RWPE2 (cell line): ENCODE measurements around the gene MAP3K20.
"Not testable (repeated sequence)": the region's sequence is repeated elsewhere in the genome, so short reads cannot be mapped to it uniquely, and the experiment has no call there.

ENCODE experiments used
- ATAC-seq: fragments of 200-7000 bp; cut with Tn5 transposase; 3 replicates; pipeline ENCODE4 v1.9.1; 2021; ENCODE audit warnings: low read depth
- DNase-seq: peaks from one replicate; pipeline ENCODE4 v3.0.0-alpha.2; 2020; ENCODE audit warnings: low spot score
- H3K27ac ChIP-seq: fragments of 450-650 bp; 2 replicates; pipeline ENCODE4 v1.5.1; 2017; ENCODE audit warnings: mild to moderate bottlenecking; ENCODE audit not compliant: poor library complexity, severe bottlenecking
- H3K27me3 ChIP-seq: fragments of 250-450 bp; sonication (Bioruptor Pico); 2 replicates; pipeline ENCODE4 v1.5.1; 2021; ENCODE audit warnings: mild to moderate bottlenecking, moderate library complexity; ENCODE audit not compliant: insufficient read depth, poor library complexity, severe bottlenecking
- H3K36me3 ChIP-seq: fragments of 250-450 bp; sonication (Bioruptor Pico); 2 replicates; pipeline ENCODE4 v1.5.1; 2020; ENCODE audit warnings: low read depth, mild to moderate bottlenecking, moderate library complexity
- H3K4me1 ChIP-seq: fragments of 250-450 bp; sonication (Bioruptor Pico); 2 replicates; pipeline ENCODE4 v1.5.1; 2021; ENCODE audit warnings: mild to moderate bottlenecking, moderate library complexity; ENCODE audit not compliant: insufficient read depth, poor library complexity, severe bottlenecking
- H3K4me3 ChIP-seq: fragments of 250-450 bp; sonication (Bioruptor Pico); 2 replicates; pipeline ENCODE4 v1.5.1; 2021; ENCODE audit warnings: mild to moderate bottlenecking, moderate library complexity; ENCODE audit not compliant: severe bottlenecking
- H3K9me3 ChIP-seq: fragments of 250-450 bp; sonication (Bioruptor Pico); 2 replicates; pipeline ENCODE4 v1.5.1; 2021; ENCODE audit warnings: mild to moderate bottlenecking, moderate library complexity; ENCODE audit not compliant: severe bottlenecking
- CTCF ChIP-seq: fragments of 450-650 bp; IDR thresholded peaks from one replicate; pipeline ENCODE4 v1.5.1; 2017; ENCODE audit warnings: mild to moderate bottlenecking, moderate library complexity; ENCODE audit not compliant: poor library complexity, severe bottlenecking

MAP3K20 gene

GRCh38 chr2:173291412-173291811 lies 215.8 kb downstream of the MAP3K20 start:
- no peak overlapping the region for H3K4me3 ChIP-seq
- H3K27ac ChIP-seq, result no peak overlapping the region
- no peaks in the 10 kb centered on the region for H3K4me1 ChIP-seq
- DNase-seq, result no peak
- no peaks in the 10 kb centered on the region for H3K9me3 ChIP-seq
- no peak for ATAC-seq
- H3K36me3 ChIP-seq, result no peaks in the 10 kb centered on the region
- no peak for TF ChIP-seq CTCF
- H3K27me3 ChIP-seq, result no peaks in the 10 kb centered on the region

- ATAC-seq (no peak), DNase-seq (no peak)
- Histone ChIP-seq H3K4me1 (no peaks in the 10 kb centered on the region), H3K9me3 (peaks cover 2% of the 10 kb centered on the region), H3K27ac (no peak overlapping the region), H3K4me3 (no peak overlapping the region), H3K36me3 (no peaks in the 10 kb centered on the region), H3K27me3 (no peaks in the 10 kb centered on the region)
- TF ChIP-seq CTCF, result no peak
Measured at GRCh38 chr2:173296235-173296634, 220.6 kb downstream of the MAP3K20 start.

- no peak for ATAC-seq
- H3K4me1 ChIP-seq, result no peaks in the 10 kb centered on the region
- H3K9me3 ChIP-seq, result peaks cover 2% of the 10 kb centered on the region
- no peaks in the 10 kb centered on the region for H3K27me3 ChIP-seq
- H3K27ac ChIP-seq, result no peak overlapping the region
- no peak for TF ChIP-seq CTCF
- H3K36me3 ChIP-seq, result no peaks in the 10 kb centered on the region
- H3K4me3 ChIP-seq, result no peak overlapping the region
- no peak for DNase-seq
Measured at GRCh38 chr2:173298536-173299097, 223.0 kb downstream of the MAP3K20 start.

- Histone ChIP-seq H3K27ac (no peak overlapping the region), H3K4me1 (no peaks in the 10 kb centered on the region), H3K36me3 (no peaks in the 10 kb centered on the region), H3K27me3 (no peaks in the 10 kb centered on the region), H3K9me3 (peaks cover 2% of the 10 kb centered on the region), H3K4me3 (no peak overlapping the region)
- DNase-seq, result no peak
- ATAC-seq, result no peak
- TF ChIP-seq CTCF, result no peak
Measured at GRCh38 chr2:173299764-173300163, 224.1 kb downstream of the MAP3K20 start.

- no peak overlapping the region for H3K4me3 ChIP-seq
- DNase-seq, result no peak
- TF ChIP-seq CTCF, result no peak
- no peak overlapping the region for H3K27ac ChIP-seq
- ATAC-seq, result no peak
- H3K4me1 ChIP-seq, result no peaks in the 10 kb centered on the region
- H3K9me3 ChIP-seq, result peaks cover 2% of the 10 kb centered on the region
- no peaks in the 10 kb centered on the region for H3K27me3 ChIP-seq
- no peaks in the 10 kb centered on the region for H3K36me3 ChIP-seq
Measured at GRCh38 chr2:173300458-173300857, 224.8 kb downstream of the MAP3K20 start.

GRCh38 chr2:173301549-173301948 lies 225.9 kb downstream of the MAP3K20 start:
- not testable (repeated sequence) for H3K4me1 ChIP-seq, H3K9me3 ChIP-seq, H3K27ac ChIP-seq, H3K27me3 ChIP-seq, H3K36me3 ChIP-seq, DNase-seq, ATAC-seq, H3K4me3 ChIP-seq
